ENCODE results near the gene ZSCAN30. TPM values are rescaled to one million over a fixed set of nuclear protein-coding genes. Genes with fewer than 3 reads are reported as not detected.

The ZSCAN30 gene
- total and polyA plus RNA-seq, 10 of the 15 experiments (the other 5 are each of a cell fraction or from before 2014, with no cell fraction given): 2.7 to 15.7 (median 11.2) TPM

DNA sequence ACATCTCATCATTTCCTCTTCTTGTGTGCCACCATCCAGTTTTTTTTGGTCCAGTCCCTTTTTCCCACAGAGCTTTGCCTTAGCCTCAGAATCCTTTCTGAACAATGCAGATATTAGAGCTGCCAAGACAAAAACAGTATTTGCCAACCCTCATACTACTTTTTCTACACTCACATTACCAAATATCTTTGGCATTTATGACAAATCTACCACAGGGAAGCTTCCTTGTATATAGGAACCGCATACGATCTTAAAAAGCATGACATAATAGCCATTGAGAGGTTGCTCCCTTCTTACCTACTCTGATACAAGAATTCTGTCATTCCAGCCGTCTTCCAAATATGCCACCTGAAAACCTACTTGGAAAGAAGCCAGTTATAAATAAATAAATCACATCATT lies 44.8 kb upstream of the ZSCAN30 start:
- H2AFZ ChIP-seq (ENCODE audit: control insufficient read depth, low read depth, low read length): no peak overlapping the region
- ChIA-PET SMC1A (ENCODE audit: uncharacterized antibody, unreplicated experiment) (interaction anchor here (0.6 kb wide), 1 partner anchor 239 kb away, joined by 3 read pairs; no protein-coding TSS in a partner anchor), RAD21 (ENCODE audit: unreplicated experiment) (no interaction called here), POLR2A (interaction anchor here (1.0 to 1.3 kb wide), 2 partner anchors 10 to 35 kb away, joined by 3 to 5 read pairs; no protein-coding TSS in a partner anchor), CTCF (interaction anchor here (0.6 to 0.7 kb wide), 2 partner anchors 52 to 1484 kb away, joined by 3 to 4 read pairs; no protein-coding TSS in a partner anchor)
- H3K79me2 ChIP-seq (ENCODE audit: control insufficient read depth, insufficient read depth, low read length): no peaks in the 10 kb centered on the region
- in situ Hi-C loops (cut with MboI): no loop called here
- H3K9me3 ChIP-seq (replicated peaks; ENCODE audit: control insufficient read depth, insufficient read depth, low read length): peaks cover 3% of the 10 kb centered on the region
- BruUV-seq (replicated peaks): no TSS peak
- DNase-seq (ENCODE audit: low read depth, low spot score): no peak
- H4K20me1 ChIP-seq (ENCODE audit: control insufficient read depth, insufficient read depth): no peaks in the 10 kb centered on the region
- no peaks in the 10 kb centered on the region for H3K27me3 ChIP-seq (replicated peaks in 1 of 2; ENCODE audit: control insufficient read depth in 2 of 2, insufficient read depth in 2 of 2, low read length in 1 of 2)
- H3K4me1 ChIP-seq (ENCODE audit: control insufficient read depth, insufficient read depth, low read length): no peaks in the 10 kb centered on the region
- H3K36me3 ChIP-seq (ENCODE audit: control insufficient read depth in 2 of 2, insufficient read depth in 2 of 2, low read length in 1 of 2): peaks cover 7 to 32% of the 10 kb centered on the region in 2 experiments
- no peak overlapping the region for H3K4me2 ChIP-seq (ENCODE audit: control insufficient read depth, insufficient read depth)
- FAIRE-seq: no peak
- 94% methylated on average over 3 of the region's 3 CpGs for WGBS (ENCODE audit: insufficient coverage, insufficient replicate concordance, low lambda C conversion rate, missing lambda C conversion rate)
- no peak for ATAC-seq
- H3K4me3 ChIP-seq: no peak overlapping the region
- H3K27ac ChIP-seq (ENCODE audit: control insufficient read depth, insufficient read depth): no peak overlapping the region
- H3K9ac ChIP-seq (ENCODE audit: control insufficient read depth, insufficient read depth, low read length): no peak overlapping the region
- TF ChIP-seq, protein P1, sequence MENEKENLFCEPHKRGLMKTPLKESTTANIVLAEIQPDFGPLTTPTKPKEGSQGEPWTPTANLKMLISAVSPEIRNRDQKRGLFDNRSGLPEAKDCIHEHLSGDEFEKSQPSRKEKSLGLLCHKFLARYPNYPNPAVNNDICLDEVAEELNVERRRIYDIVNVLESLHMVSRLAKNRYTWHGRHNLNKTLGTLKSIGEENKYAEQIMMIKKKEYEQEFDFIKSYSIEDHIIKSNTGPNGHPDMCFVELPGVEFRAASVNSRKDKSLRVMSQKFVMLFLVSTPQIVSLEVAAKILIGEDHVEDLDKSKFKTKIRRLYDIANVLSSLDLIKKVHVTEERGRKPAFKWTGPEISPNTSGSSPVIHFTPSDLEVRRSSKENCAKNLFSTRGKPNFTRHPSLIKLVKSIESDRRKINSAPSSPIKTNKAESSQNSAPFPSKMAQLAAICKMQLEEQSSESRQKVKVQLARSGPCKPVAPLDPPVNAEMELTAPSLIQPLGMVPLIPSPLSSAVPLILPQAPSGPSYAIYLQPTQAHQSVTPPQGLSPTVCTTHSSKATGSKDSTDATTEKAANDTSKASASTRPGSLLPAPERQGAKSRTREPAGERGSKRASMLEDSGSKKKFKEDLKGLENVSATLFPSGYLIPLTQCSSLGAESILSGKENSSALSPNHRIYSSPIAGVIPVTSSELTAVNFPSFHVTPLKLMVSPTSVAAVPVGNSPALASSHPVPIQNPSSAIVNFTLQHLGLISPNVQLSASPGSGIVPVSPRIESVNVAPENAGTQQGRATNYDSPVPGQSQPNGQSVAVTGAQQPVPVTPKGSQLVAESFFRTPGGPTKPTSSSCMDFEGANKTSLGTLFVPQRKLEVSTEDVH (IDR thresholded peaks at IDR 0.05; ENCODE audit: low read depth, partially characterized antibody): no peak
- TF ChIP-seq HDAC6 (IDR thresholded peaks at IDR 0.05; ENCODE audit: unreplicated experiment) (no peak), ZSCAN29 (IDR thresholded peaks at IDR 0.05) (no peak), WRNIP1 (IDR thresholded peaks at IDR 0.05; ENCODE audit: borderline replicate concordance, low read depth, low read length) (no peak), IKZF2 (IDR thresholded peaks at IDR 0.05) (no peak), STAT3 (IDR thresholded peaks at IDR 0.05; ENCODE audit: low read depth, low read length) (no peak), JUND (IDR thresholded peaks at IDR 0.05; ENCODE audit: low read depth, low read length) (no peak), MXI1 (IDR thresholded peaks at IDR 0.05; ENCODE audit: low read depth, low read length) (no peak), ZNF217 (IDR thresholded peaks at IDR 0.05) (no peak), SIX5 (IDR thresholded peaks at IDR 0.05; ENCODE audit: low read depth, low read length, severe bottlenecking) (no peak)
- TF ChIP-seq, protein P2, sequence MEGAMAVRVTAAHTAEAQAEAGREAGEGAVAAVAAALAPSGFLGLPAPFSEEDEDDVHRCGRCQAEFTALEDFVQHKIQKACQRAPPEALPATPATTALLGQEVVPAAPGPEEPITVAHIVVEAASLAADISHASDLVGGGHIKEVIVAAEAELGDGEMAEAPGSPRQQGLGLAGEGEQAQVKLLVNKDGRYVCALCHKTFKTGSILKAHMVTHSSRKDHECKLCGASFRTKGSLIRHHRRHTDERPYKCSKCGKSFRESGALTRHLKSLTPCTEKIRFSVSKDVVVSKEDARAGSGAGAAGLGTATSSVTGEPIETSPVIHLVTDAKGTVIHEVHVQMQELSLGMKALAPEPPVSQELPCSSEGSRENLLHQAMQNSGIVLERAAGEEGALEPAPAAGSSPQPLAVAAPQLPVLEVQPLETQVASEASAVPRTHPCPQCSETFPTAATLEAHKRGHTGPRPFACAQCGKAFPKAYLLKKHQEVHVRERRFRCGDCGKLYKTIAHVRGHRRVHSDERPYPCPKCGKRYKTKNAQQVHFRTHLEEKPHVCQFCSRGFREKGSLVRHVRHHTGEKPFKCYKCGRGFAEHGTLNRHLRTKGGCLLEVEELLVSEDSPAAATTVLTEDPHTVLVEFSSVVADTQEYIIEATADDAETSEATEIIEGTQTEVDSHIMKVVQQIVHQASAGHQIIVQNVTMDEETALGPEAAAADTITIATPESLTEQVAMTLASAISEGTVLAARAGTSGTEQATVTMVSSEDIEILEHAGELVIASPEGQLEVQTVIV (IDR thresholded peaks at IDR 0.05; ENCODE audit: borderline replicate concordance, partially characterized antibody): no peak
- intact Hi-C loops (cut with micrococcal nuclease; ENCODE audit: unreplicated experiment): no loop called here

Data from GM12878 (cell line).